ENCODE measurements around the gene FAM3C.
A peak's percentile ranks its signal among the peaks of the same experiment; 100 is the strongest.

Gene FAM3C

GRCh38 chr7:121351682-121352081 is 44.4 kb downstream of the FAM3C start:
- H3F3A ChIP-seq (ENCODE audit: insufficient read depth, low read length), result no peaks in the 10 kb centered on the region
- no peaks in the 10 kb centered on the region for H3K9me2 ChIP-seq (replicated peaks; ENCODE audit: insufficient read depth, low read length)
- H2AFZ ChIP-seq (ENCODE audit: low read length), result no peak overlapping the region
- no peaks in the 10 kb centered on the region for H3K4me1 ChIP-seq (ENCODE audit: low read length)
- no peaks in the 10 kb centered on the region for H3K79me2 ChIP-seq (ENCODE audit: low read length)
- TF ChIP-seq CTCF (IDR thresholded peaks at IDR 0.05; ENCODE audit: low read length) (peak; percentile 23; the same call in 1 of the 2 replicates), EZH2 (optimal IDR thresholded peaks at IDR 0.05; ENCODE audit: low read depth, low read length) (no peak), EZH2phosphoT487 (IDR thresholded peaks at IDR 0.05; ENCODE audit: low read length) (no peak)
- no peaks in the 10 kb centered on the region for H3K27me3 ChIP-seq (replicated peaks; ENCODE audit: insufficient read depth, low read length)
- H3K4me2 ChIP-seq (ENCODE audit: low read depth, low read length), result no peak overlapping the region
- H3K9ac ChIP-seq (ENCODE audit: low read length), result no peak overlapping the region
- no peaks in the 10 kb centered on the region for H3K9me3 ChIP-seq (replicated peaks; ENCODE audit: insufficient read depth, low read length)
- no peak overlapping the region for H3K4me3 ChIP-seq (ENCODE audit: low read length)
- 0 out of 2 replicates have a peak, but pooled peaks cover 4% of the 10 kb centered on the region for H3K36me3 ChIP-seq (replicated peaks; ENCODE audit: insufficient read depth, low read length)
- DNase-seq, result no peak
- H3K27ac ChIP-seq (ENCODE audit: low read length), result no peak overlapping the region
- no peaks in the 10 kb centered on the region for H4K20me1 ChIP-seq (ENCODE audit: insufficient read depth, low read length)

- no peaks in the 10 kb centered on the region for H3K4me1 ChIP-seq (ENCODE audit: low read length)
- H3K4me3 ChIP-seq (ENCODE audit: low read length), result no peak overlapping the region
- H2AFZ ChIP-seq (ENCODE audit: low read length), result no peak overlapping the region
- TF ChIP-seq EZH2 (optimal IDR thresholded peaks at IDR 0.05; ENCODE audit: low read depth, low read length) (no peak), EZH2phosphoT487 (IDR thresholded peaks at IDR 0.05; ENCODE audit: low read length) (no peak), CTCF (IDR thresholded peaks at IDR 0.05; ENCODE audit: low read length) (no peak)
- no peaks in the 10 kb centered on the region for H3K27me3 ChIP-seq (replicated peaks; ENCODE audit: insufficient read depth, low read length)
- no peaks in the 10 kb centered on the region for H3F3A ChIP-seq (ENCODE audit: insufficient read depth, low read length)
- no peak for DNase-seq
- no peaks in the 10 kb centered on the region for H4K20me1 ChIP-seq (ENCODE audit: insufficient read depth, low read length)
- no peak overlapping the region for H3K4me2 ChIP-seq (ENCODE audit: low read depth, low read length)
- no peaks in the 10 kb centered on the region for H3K36me3 ChIP-seq (replicated peaks; ENCODE audit: insufficient read depth, low read length)
- no peaks in the 10 kb centered on the region for H3K79me2 ChIP-seq (ENCODE audit: low read length)
- H3K9ac ChIP-seq (ENCODE audit: low read length), result no peak overlapping the region
- H3K9me3 ChIP-seq (replicated peaks; ENCODE audit: insufficient read depth, low read length), result no peaks in the 10 kb centered on the region
- H3K27ac ChIP-seq (ENCODE audit: low read length), result no peak overlapping the region
- H3K9me2 ChIP-seq (replicated peaks; ENCODE audit: insufficient read depth, low read length), result no peaks in the 10 kb centered on the region
Measured at GRCh38 chr7:121344497-121344896, 51.6 kb downstream of the FAM3C start.

GRCh38 chr7:121344093-121344492 is 52.0 kb downstream of the FAM3C start:
- no peaks in the 10 kb centered on the region for H3K9me2 ChIP-seq (replicated peaks; ENCODE audit: insufficient read depth, low read length)
- no peaks in the 10 kb centered on the region for H3K36me3 ChIP-seq (replicated peaks; ENCODE audit: insufficient read depth, low read length)
- H3K4me2 ChIP-seq (ENCODE audit: low read depth, low read length), result no peak overlapping the region
- no peaks in the 10 kb centered on the region for H3K27me3 ChIP-seq (replicated peaks; ENCODE audit: insufficient read depth, low read length)
- no peak overlapping the region for H2AFZ ChIP-seq (ENCODE audit: low read length)
- H3F3A ChIP-seq (ENCODE audit: insufficient read depth, low read length), result no peaks in the 10 kb centered on the region
- no peaks in the 10 kb centered on the region for H3K79me2 ChIP-seq (ENCODE audit: low read length)
- no peaks in the 10 kb centered on the region for H3K4me1 ChIP-seq (ENCODE audit: low read length)
- no peak overlapping the region for H3K9ac ChIP-seq (ENCODE audit: low read length)
- no peak for DNase-seq
- TF ChIP-seq CTCF (IDR thresholded peaks at IDR 0.05; ENCODE audit: low read length), result no peak
- no peak for TF ChIP-seq EZH2 (optimal IDR thresholded peaks at IDR 0.05; ENCODE audit: low read depth, low read length)
- no peak for TF ChIP-seq EZH2phosphoT487 (IDR thresholded peaks at IDR 0.05; ENCODE audit: low read length)
- H3K27ac ChIP-seq (ENCODE audit: low read length), result no peak overlapping the region
- H4K20me1 ChIP-seq (ENCODE audit: insufficient read depth, low read length), result no peaks in the 10 kb centered on the region
- H3K4me3 ChIP-seq (ENCODE audit: low read length), result no peak overlapping the region
- H3K9me3 ChIP-seq (replicated peaks; ENCODE audit: insufficient read depth, low read length), result no peaks in the 10 kb centered on the region

Data from MM.1S (cell line).